GM19463 (cell line): ENCODE data around the gene SLBP.

Experiments used
- ATAC-seq: cut with Tn5 transposase; IDR thresholded peaks from one replicate; pipeline ENCODE4 v1.9.1; 2021; ENCODE audit warnings: mild to moderate bottlenecking, moderate library complexity; ENCODE audit not compliant: unreplicated experiment

SLBP gene

DNA sequence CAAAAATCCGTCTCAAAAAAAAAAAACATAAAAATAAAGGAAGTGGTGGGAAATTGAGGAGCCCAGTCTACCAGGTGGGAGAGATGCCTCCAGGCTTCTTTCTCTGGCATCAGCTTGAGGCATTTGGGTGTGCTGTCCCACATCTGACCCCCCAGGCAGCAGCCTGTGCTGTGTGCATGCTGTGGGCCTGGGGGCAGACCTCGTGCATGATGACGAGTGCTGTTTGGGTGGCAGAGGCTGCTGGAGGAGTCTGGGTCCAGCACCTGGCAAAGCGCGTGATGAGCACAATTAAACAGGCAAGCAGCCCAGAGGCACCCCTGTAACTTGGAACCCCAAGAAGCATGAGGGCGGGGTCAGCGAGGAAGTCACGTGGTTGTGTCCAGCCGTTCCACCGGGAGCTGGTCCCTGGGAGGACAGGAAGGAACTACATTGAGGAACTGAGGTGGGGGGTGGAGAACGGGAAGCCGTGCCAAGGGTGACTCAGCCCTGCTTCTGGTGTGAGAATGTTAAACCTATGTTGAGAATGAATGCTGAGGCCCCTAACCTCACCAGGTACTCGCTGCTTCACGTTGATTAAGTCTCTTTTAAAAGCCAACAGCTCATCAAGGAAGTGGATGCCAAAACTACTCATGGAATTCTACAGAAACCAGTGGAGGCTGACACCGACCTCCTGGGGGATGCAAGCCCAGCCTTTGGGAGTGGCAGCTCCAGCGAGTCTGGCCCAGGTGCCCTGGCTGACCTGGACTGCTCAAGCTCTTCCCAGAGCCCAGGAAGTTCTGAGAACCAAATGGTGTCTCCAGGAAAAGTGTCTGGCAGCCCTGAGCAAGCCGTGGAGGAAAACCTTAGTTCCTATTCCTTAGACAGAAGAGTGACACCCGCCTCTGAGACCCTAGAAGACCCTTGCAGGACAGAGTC lies 15.3 kb upstream of the SLBP start:
- ATAC-seq = no peak

DNA sequence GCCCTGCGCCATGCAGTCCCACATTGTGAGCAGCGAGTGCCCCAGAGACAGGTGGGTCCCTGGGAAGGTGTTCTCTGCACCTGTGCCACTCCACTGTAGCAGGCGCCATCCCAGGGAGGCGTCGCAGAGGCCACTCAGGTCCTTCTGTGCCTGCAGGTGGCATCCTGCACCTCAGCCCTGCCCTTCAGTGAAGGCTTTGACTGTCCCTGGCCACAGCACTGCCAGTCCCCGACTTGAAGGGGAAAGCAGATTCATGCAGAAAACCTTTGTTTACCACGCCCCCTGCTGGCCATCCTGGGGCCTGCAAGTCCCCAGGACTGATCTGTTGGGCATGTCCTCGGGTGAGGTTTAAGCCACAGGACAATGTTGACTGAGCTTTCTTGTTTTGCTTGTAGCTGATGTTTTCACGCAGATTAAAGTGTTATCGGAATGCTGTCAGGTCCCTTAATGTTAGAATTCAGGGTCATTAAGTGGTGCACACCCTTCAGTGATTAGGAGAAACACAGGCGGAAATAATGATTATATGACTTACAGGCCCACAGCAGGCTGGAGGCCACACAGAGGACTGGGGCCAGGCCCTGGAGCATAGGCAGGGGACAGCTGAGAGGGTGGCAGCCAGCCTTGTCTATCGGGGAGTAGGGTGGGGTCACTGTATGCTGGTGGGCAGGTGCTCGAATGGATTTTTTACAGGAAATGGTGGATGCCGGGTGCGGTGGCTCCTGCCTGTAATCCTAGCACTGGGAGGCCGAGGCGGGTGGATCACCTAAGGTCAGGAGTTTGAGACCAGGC lies 14.2 kb upstream of the SLBP start:
- ATAC-seq = no peak

DNA sequence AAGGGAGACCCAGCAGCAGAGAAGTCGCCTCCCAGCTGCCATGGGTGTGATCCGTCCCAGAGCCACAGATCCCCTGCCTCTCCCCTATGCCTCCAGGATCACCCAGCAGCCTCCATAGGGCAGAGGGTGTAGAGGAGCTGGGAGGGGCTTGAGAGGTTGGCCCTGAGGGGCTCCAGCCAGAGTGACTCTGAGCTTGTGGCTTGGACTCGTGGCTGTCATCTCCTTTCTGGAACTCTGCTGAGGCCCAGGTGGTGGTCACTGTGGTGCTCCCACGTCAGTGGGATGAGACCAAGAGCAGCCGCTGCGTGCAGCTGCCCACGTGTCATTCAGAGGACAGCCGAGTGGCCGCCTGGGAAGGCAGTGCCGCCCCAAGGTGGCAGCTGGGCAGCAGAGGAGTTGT lies 13.4 kb upstream of the SLBP start:
- ATAC-seq = no peak

DNA sequence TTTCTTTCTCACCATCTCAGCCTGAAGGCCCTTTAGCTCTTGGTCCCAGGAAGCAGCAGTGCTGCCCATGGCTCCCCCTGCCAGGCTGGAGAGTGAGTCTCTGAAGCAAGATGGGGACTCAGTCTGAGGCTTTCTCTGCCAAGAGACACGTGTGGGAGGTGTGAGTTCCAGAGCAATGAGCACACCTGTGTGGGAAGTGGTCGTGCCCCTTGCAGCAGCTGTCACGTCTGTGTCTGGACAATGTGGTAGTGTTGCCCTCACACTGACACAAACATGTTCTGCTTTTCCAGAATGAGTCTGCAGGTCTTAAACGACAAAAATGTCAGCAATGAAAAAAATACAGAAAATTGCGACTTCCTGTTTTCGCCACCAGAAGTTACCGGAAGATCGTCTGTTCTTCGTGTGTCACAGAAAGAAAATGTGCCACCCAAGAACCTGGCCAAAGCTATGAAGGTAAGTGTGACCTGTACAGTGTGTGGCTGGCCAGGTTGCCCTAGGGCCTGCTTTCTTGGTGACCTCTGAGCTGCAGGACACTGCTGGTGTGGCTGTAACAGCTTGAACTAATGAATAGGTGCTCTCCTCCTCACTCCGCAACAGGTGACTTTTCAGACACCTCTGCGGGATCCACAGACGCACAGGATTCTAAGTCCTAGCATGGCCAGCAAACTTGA lies 11.1 kb upstream of the SLBP start:
- ATAC-seq = no peak

DNA sequence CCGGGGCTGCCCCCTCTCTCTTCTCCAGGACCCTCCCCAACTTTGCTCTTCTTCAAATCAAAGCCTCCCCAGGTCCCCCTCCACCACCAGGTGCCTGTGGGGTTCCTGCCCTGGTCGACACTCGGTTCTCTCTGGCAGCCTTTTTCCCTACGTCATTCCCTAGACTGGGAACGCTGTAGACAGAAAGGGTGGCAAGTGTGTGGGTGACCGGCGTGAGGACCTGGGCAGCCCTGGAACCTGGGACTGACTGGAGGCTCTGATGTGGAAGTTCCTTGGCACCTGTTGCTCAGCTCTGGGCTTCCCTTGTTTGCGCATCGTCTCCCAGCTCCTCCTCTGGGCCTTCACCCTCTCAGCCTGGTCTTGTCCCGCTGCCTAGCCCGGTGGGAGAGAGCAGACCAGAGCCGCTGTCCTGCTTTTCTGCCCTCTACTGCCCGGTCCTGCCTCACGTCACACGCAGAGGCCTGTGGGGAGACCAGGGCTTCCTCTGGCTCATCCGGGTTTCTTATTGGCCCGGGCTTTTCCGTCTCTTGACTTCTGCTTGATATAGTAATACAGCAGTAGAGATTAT lies 10.5 kb upstream of the SLBP start:
- no peak for ATAC-seq

DNA sequence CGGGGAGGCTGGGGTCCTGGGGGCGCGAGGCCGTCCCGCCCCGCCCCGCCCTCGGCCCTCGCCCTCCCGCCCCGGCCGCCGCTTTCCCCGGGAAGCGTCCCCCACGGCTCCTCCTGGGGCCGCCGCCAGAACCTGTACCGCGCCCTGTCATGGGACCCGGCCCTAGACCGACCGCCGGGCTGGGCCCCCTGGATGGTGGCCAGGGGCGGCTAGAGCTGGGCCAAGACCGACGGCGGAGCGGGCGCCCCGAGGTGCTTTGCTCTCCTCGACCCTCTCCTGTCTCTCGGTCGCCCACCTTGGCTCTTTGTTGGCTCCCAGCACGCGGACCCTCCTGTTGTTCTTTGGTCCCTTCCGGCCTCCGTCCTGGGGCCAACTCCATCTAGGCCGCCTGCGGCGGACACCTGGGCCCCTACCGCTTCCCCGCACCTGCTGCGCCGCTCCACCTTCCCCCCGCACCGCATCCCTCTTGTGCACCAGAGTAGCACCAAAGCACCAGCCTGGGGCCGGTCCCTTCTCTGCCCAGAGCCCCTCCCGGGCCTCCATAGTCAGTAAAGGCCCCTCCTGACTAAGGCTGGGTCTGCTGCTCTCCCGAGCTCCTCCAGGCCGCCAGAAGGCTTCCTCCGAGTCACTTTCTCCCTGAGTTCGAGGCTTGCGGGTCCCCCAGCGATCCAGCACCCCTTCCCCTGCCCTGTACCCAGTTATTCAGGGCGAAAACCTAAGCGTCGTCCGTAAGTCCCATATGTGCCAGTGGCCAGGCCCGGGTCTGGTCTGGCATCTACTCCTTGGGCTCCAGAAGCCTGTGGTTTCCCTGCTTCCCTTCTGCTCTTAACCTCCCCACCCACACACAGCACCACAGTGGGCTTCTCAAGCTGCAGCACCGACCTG lies 9.8 kb upstream of the SLBP start:
- peak; percentile 1 for ATAC-seq

DNA sequence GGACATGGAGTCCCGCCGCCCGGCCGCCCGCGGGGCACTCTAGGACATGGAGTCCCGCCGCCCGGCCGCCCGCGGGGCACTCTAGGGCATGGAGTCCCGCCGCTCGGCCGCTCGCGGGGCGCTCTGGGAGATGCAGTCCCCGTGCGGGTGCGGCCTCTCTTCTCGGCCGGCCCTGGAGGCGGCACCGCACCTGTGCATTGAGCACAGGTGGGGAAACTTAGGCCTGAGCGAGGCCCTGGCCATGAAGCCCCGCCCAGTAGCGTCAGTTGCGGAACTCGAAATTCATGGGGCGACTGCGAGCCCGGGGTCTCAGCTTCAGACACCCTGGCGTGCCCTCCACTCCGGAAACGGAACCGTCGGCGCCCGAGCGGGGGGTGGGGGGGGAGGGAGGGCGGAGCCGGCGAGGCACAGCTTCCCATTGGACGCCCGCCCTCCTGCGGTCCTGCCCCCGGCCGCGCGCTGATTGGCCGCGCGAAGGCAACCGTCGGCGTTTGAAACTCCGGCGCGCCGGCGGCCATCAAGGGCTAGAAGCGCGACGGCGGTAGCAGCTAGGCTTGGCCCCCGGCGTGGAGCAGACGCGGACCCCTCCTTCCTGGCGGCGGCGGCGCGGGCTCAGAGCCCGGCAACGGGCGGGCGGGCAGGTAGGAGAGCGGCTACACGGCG lies 9.0 kb upstream of the SLBP start, which contains the start of the genes TACC3 and TMEM129:
Gene TACC3, plus strand, starts transcription at position 519 of the 663 bp plus-strand sequence. CDS start 1,901 bp downstream, outside the sequence.
Gene TMEM129, minus strand, starts transcription at position 321 of the 663 bp plus-strand sequence. CDS start 486 bp downstream, outside the sequence.
- peak; percentile 81 for ATAC-seq

DNA sequence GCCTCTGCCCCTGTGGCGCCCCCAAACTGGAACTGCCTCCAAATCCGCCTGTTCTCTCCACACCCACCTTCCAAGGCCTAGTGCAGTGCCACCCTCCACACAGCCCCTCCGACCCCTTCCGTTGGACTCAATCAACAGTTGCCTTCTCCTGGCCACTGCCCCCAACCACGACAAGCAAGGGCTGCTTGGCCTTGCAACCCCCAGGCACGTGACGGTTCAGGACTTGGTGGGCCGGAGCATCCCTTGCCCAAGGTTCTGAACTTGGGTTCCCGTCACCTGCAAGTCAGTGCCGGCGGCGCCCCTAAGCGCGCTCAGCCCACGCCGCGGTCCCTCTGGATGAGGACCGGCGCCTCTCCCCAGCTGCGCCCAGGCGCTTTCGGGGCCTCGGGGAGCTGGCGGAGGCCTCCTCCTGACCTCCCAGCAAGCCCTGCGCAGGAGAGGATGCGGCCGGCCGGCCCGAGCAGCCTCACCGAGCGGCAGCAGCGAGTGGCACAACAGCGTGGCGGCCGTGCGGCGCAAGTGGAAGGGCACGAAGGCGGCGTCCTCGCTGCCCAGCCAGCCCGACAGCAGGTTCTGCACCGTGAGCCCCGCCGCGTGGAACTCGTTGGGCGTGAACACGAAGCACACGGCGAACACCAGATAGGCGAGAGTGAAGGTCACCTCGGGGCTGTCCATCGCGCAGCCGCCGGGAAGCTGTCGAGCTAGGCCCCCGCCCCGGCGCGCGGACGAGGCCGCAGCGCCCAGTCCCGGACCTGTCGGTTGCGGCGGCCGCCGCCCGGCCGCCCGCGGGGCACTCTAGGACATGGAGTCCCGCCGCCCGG lies 8.3 kb upstream of the SLBP start:
- ATAC-seq = peak; percentile 20

DNA sequence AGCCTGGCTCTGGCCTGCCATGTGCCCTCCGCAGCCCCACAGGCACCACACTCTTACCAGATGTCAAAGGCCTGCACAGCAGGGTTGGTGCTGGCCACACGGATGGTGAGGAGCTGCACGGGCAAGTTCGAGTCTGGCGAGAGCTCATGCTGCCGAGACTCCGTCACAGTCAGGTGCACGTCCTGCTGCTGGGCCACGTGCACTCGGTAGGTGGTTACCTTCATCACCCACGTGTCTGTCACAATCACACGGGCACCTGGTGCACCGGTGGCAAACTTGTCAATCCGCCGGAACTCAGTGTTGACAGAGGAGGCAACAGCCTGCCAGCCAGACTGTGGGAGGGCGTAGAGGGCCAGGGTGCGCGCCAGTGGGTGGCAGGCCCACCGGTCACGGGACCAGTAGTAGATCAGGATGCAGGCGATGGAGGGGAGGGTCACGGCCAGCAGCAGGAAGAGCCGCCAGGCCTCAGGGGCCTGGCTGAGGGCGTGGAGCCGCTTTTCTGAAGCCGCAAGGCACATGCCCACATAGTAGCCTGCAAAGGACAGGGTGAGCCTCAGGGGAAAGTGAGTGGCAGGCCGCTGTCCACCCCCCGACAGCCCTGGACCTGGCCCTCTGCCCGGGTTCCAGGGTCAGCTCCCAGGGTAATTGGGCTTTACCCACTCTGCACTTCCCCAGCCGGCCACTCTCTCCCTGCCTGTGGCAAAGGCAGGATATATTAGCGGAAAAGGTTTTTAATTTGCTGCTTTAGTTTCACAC lies 6.2 kb upstream of the SLBP start:
- ATAC-seq = no peak

DNA sequence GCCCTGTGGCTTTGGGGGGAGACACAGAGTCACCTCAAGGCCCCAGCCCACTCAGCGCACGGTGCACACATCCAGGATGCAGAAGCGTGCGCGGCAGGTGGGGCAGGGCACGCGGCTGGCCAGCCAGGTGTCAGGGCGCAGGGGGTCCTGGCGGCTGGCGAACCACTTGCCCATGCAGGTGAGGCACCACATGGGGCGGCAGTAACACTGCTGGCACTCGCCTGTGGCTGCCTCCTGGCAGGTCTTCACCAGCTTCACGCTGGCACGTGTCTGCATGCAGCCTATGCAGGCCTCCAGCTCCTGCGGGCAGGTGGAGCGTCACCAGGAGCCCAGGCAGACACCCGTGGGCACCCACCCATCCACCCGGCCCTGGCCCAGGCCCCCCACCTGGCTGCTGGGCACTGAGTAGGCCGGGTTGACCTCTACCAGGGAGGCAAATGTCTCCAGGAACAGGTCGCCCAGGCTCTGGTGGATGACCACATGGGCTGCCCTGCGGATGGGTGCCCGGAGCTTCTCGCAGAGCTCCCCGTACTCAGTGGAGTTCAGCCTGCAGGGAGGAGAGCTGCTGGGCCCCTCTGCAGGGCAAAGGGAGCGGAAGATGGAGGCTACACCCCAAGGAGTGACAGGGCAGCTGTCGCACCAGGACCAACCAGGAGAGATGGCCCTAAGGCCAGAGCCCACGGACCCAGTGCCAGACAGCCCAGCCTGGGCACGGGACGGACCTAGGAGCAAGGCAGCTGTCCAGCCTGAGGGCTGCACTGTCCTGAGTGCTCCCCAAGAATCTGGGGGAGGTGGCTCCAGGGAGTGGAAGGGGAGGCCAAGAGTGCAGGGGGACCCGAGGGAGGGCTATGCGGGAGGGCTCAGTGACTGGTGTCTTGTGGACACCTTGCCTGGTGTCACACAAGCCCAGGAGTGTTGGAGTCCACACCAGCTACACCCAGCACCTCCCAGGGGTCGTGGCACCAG lies 5.3 kb upstream of the SLBP start:
- ATAC-seq = no peak

DNA sequence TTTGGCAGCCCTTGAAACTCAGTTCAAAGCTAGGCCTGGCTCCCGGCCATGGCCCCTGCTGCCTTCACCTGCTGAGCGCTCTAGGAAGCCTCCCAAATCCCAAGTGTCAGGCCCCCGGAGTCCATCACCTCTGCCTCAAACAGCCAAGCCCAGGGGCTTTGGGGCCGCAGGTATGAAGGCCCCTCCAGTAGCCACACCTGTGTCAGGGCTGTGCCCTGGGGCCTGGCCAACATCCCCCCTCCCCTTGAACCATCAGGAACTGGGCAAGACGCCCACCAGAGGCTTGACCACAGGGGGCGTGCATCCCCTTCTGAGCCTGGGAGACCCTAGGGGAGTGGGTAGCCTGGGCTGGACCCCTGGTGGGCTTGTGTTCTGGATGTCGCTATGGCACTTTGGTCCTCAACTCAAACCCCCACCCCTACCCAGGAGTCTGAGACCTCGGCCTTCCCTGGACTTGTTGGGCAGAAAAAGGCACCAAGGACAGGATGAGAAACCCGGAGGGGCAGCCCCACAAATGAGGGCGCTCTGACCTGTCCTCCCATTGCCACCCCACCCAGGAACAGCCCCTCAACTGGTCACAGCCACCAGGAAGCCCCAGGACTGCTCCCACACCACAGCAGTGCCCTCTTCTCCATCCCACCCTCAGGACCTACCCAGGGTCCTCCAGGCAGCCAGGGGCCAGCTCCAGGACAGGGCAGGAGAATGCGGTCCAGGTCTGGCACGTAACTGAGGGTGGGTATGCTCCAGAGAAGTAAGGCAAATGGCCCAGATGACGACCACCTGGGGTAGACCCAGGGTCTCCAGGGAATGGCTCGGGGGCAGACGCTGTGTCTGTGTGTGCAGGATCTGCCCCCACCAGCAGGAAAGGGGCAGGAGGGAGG lies 4.2 kb upstream of the SLBP start:
- ATAC-seq = no peak

DNA sequence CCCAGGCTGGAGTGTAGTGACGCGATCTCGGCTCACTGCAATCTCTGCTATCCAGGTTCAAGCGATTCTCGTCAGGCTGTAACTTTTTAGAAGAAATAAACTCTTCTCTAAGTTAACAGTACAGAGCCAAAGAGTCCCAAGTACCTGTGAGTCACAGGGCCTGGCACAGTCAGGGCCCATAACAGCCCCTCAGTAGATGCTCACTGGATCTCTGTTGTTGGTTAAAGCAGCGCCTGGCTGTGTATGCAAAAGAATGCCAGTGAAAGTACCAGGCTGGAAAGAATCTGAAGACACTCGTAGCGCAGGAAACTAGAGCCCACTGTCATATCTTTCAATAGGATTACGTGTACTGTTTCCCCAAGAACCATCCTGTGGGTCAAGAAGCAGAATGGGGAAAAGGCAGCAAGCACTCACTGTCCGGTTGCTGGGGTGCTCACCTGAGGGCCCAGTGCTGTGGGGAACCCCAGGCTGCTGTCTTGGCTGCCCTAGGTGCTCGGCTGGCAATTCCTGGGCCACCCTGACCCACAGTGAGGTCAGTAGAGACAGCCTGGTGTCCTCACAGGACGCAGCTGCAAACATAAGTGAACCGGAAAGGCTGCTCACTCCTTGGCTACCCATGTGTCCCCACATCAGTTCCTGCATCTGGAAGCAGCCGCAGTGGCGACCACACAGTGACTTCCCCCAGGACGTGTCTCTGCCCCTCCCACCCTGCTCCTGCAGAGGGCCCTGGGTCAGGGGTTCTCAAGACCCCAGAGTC lies 3.1 kb upstream of the SLBP start:
- ATAC-seq = no peak

DNA sequence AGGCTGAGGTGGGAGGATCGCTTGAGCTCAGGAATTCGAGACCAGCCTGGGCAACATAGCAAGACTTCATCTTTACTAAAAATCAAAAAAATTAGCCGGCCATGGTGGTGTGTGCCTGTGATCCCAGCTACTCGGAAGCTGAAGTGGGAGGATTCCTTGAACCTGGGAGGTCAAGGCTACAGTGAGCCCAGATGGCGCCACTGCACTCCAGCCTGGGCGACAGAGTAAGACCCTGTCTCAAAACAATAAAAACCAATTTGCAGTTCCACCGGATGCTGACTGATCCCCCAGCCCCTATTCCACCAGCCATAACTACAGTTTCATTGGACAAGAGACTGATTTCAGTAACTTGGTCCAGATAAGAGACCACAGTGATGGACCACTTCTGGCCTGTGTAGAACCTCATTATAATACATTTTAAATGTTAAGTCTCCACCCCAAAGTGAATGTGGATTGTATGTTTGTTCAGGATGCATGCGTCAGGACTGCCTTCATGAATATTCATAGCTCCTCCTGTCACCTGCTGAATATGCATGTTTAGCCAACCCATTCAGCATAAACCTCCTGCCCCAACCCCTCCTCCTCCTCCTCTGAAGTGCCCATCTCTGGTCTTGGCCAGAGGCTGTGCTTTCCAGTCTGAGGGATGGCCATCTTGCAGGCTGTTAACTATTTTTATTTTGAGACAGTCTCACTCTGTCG lies 2.3 kb upstream of the SLBP start:
- ATAC-seq = no peak
